WI38 (cell line): ENCODE data around the gene DDN.

Source experiments
- H3K4me3 ChIP-seq: 2 replicates; pipeline ENCODE4 v1.5.1; 2011; ENCODE audit warnings: low read depth, mild to moderate bottlenecking, control low read depth, low read length
- CTCF ChIP-seq: IDR thresholded peaks from 2 replicates; pipeline ENCODE4 v1.5.1; 2012; ENCODE audit warnings: low read depth, mild to moderate bottlenecking, control low read depth, low read length

Gene DDN

GRCh38 chr12:48956279-48957140 lies 42.7 kb downstream of the DDN start:
- H3K4me3 ChIP-seq: peak overlapping the region; percentile 81
- TF ChIP-seq CTCF: no peak

- no peak overlapping the region for H3K4me3 ChIP-seq
Observed at GRCh38 chr12:48954841-48955501, 44.2 kb downstream of the DDN start.

GRCh38 chr12:48954061-48954460 lies 45.1 kb downstream of the DDN start:
- TF ChIP-seq CTCF: no peak

More at GRCh38 chr12:48954841-48955501, 44.2 kb downstream of the DDN start:
- TF ChIP-seq CTCF: no peak

GRCh38 chr12:48952691-48953090 lies 46.5 kb downstream of the DDN start:
- no peak for TF ChIP-seq CTCF
- H3K4me3 ChIP-seq: no peak overlapping the region

More at GRCh38 chr12:48954061-48954460, 45.1 kb downstream of the DDN start:
- H3K4me3 ChIP-seq: no peak overlapping the region

GRCh38 chr12:48947727-48948126 lies 51.4 kb downstream of the DDN start:
- no peak overlapping the region for H3K4me3 ChIP-seq
- TF ChIP-seq CTCF: no peak

- TF ChIP-seq CTCF: no peak
- no peak overlapping the region for H3K4me3 ChIP-seq
Observed at GRCh38 chr12:48946943-48947342, 52.2 kb downstream of the DDN start.

GRCh38 chr12:48946205-48946604 lies 53.0 kb downstream of the DDN start:
- TF ChIP-seq CTCF: no peak
- H3K4me3 ChIP-seq: no peak overlapping the region
